Caco-2 (cell line): ENCODE results near the gene DHRS4. TPM values are rescaled to one million over a fixed set of nuclear protein-coding genes. Genes with fewer than 3 reads are reported as not detected.

Experiments used
- BruUV-seq: library from RNA; stranded (reverse); fragments of 400-500 nt; replicated peaks from 2 replicates; lab custom pipeline; 2021; lab: Mats Ljungman, UMichigan
- CTCF ChIA-PET: fragments of 300-600 bp; sonication (Branson Sonifier 250); formaldehyde crosslinking; loops from one replicate; lab custom pipeline; 2022; ENCODE audit warnings: antibody characterized with exemption; lab: Charles Lee
- POLR2A ChIA-PET: fragments of 300-600 bp; sonication (Branson Sonifier 250); formaldehyde crosslinking; loops from one replicate; lab custom pipeline; 2022; ENCODE audit warnings: antibody characterized with exemption; lab: Charles Lee
- DNase-seq, 2 experiments: peaks; one replicate each; pipeline versions ENCODE4 v3.0.0 to v3.0.0-alpha.2; 2020 to 2022
- H3K27me3 ChIP-seq: replicated peaks from 2 replicates; pipeline ENCODE4 v1.6.0; 2011; ENCODE audit warnings: low read length; ENCODE audit not compliant: control insufficient read depth, insufficient read depth
- H3K36me3 ChIP-seq: 2 replicates; pipeline ENCODE4 v1.5.1; 2011; ENCODE audit warnings: low read length; ENCODE audit not compliant: control insufficient read depth, insufficient read depth
- H3K4me1 ChIP-seq: fragments of 250-450 bp; sonication (Bioruptor Pico); 2 replicates; pipeline ENCODE4 v1.5.1; 2020; ENCODE audit warnings: mild to moderate bottlenecking
- H3K4me3 ChIP-seq: 2 replicates; pipeline ENCODE4 v1.5.1; 2011; ENCODE audit warnings: low read depth, mild to moderate bottlenecking, control low read depth, low read length
- H3K9me3 ChIP-seq: fragments of 250-450 bp; sonication (Bioruptor Pico); 2 replicates; pipeline ENCODE4 v1.5.1; 2020; ENCODE audit warnings: mild to moderate bottlenecking, moderate library complexity
- H3K27ac Mint-ChIP-seq: one replicate; pipeline ENCODE4 v1.8.0; 2022; ENCODE audit warnings: mixed read lengths; ENCODE audit not compliant: unreplicated experiment
- H3K27me3 Mint-ChIP-seq: one replicate; pipeline ENCODE4 v1.8.0; 2022; ENCODE audit warnings: mixed read lengths; ENCODE audit not compliant: insufficient read depth, unreplicated experiment
- H3K36me3 Mint-ChIP-seq: one replicate; pipeline ENCODE4 v1.8.0; 2022; ENCODE audit warnings: mild to moderate bottlenecking, mixed read lengths; ENCODE audit not compliant: insufficient read depth, unreplicated experiment
- H3K4me1 Mint-ChIP-seq: one replicate; pipeline ENCODE4 v1.8.0; 2022; ENCODE audit warnings: low read depth, mixed read lengths; ENCODE audit not compliant: unreplicated experiment
- H3K4me3 Mint-ChIP-seq: one replicate; pipeline ENCODE4 v1.8.0; 2022; ENCODE audit warnings: mild to moderate bottlenecking, moderate library complexity, mixed read lengths; ENCODE audit not compliant: unreplicated experiment
- H3K9me3 Mint-ChIP-seq: one replicate; pipeline ENCODE4 v1.8.0; 2022; ENCODE audit warnings: mixed read lengths; ENCODE audit not compliant: unreplicated experiment
- CTCF ChIP-seq, 2 experiments: fragments of 200-600 bp in 1 of 2; IDR thresholded peaks; 1 replicate in 1 of 2; 2 replicates in 1 of 2; pipeline versions ENCODE4 v1.5.1 to v1.8.0; 2011 to 2022; ENCODE audit warnings: antibody characterized with exemption in 1 of 2, control low read depth in 1 of 2, inconsistent platforms in 1 of 2, low read depth in 1 of 2, low read length in 1 of 2, mild to moderate bottlenecking in 1 of 2, moderate library complexity in 1 of 2; ENCODE audit not compliant: insufficient read depth in 1 of 2, severe bottlenecking in 1 of 2, unreplicated experiment in 1 of 2
- intact Hi-C: fragments of 100-400 bp; cut with micrococcal nuclease; formaldehyde crosslinking; loops from one replicate; pipeline ENCODE4 v1.10.0; 2022; ENCODE audit not compliant: unreplicated experiment
- total RNA-seq: library from RNA; stranded (reverse); gene quantifications from 2 replicates; pipeline ENCODE4 v1.2.3, GENCODE V29; 2022

The DHRS4 gene
- total RNA-seq, 1 experiment from 2014 or later = 8.6 TPM

- Histone ChIP-seq H3K27me3 (no peaks in the 10 kb centered on the region), H3K4me1 (peaks cover 5% of the 10 kb centered on the region), H3K9me3 (no peaks in the 10 kb centered on the region), H3K4me3 (no peak overlapping the region), H3K36me3 (no peaks in the 10 kb centered on the region)
- no peak for DNase-seq
- Mint-ChIP-seq H3K36me3 (no peaks in the 10 kb centered on the region), H3K27me3 (peaks cover 2% of the 10 kb centered on the region), H3K9me3 (no peaks in the 10 kb centered on the region), H3K4me3 (no peak overlapping the region), H3K27ac (no peak overlapping the region), H3K4me1 (no peaks in the 10 kb centered on the region)
- intact Hi-C loops = loop anchor here (5.0 kb wide), 1 partner anchor 266 kb away; no protein-coding TSS in a partner anchor
- CTCF ChIA-PET = no interaction called here
- no TSS peak for BruUV-seq
- POLR2A ChIA-PET = no interaction called here
- TF ChIP-seq CTCF (IDR thresholded peaks at IDR 0.05; ENCODE audit: insufficient read depth in 1 of 2, low read depth in 1 of 2, low read length in 1 of 2, severe bottlenecking in 1 of 2, unreplicated experiment in 1 of 2) = no peak
Measured at GRCh38 chr14:23933108-23933741, 20.3 kb upstream of the DHRS4 start.

GRCh38 chr14:23933742-23934128 lies 19.8 kb upstream of the DHRS4 start:
- H3K9me3 ChIP-seq = no peaks in the 10 kb centered on the region
- no peak for DNase-seq
- intact Hi-C loops = loop anchor here (5.0 kb wide), 1 partner anchor 266 kb away; no protein-coding TSS in a partner anchor
- Mint-ChIP-seq H3K4me3 (no peak overlapping the region), H3K27ac (no peak overlapping the region), H3K9me3 (no peaks in the 10 kb centered on the region), H3K36me3 (no peaks in the 10 kb centered on the region), H3K4me1 (no peaks in the 10 kb centered on the region), H3K27me3 (peaks cover 2% of the 10 kb centered on the region)
- no peaks in the 10 kb centered on the region for H3K27me3 ChIP-seq
- no peaks in the 10 kb centered on the region for H3K36me3 ChIP-seq
- peaks cover 5% of the 10 kb centered on the region for H3K4me1 ChIP-seq
- TF ChIP-seq CTCF (IDR thresholded peaks at IDR 0.05; ENCODE audit: insufficient read depth in 1 of 2, low read depth in 1 of 2, low read length in 1 of 2, severe bottlenecking in 1 of 2, unreplicated experiment in 1 of 2) = no peak
- POLR2A ChIA-PET = no interaction called here
- CTCF ChIA-PET = no interaction called here
- no peak overlapping the region for H3K4me3 ChIP-seq
- no TSS peak for BruUV-seq

DNA sequence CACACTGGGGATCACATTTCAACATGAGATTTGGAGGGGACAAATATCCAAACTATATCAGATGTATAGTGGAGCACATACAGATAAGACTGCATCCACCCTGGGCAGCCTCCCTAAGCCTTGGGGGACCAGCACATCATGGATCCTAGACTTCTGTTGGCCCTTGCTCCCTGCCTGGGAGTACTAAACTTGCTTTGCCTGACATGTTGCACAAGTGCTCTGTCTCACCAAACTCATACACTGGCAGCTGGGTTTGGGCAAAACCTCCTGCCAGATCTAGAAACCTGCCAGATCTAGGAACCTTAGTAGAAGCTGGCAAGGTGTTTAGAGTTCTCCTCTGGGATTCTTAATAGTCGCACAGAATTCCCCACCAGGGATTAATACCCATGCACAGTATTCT lies 18.4 kb upstream of the DHRS4 start:
- no peaks in the 10 kb centered on the region for H3K36me3 Mint-ChIP-seq
- no peaks in the 10 kb centered on the region for H3K4me1 Mint-ChIP-seq
- ChIA-PET CTCF (no interaction called here), POLR2A (no interaction called here)
- intact Hi-C loops = no loop called here
- H3K9me3 Mint-ChIP-seq = no peaks in the 10 kb centered on the region
- no peak for TF ChIP-seq CTCF (IDR thresholded peaks at IDR 0.05; ENCODE audit: insufficient read depth in 1 of 2, low read depth in 1 of 2, low read length in 1 of 2, severe bottlenecking in 1 of 2, unreplicated experiment in 1 of 2)
- Histone ChIP-seq H3K4me1 (peaks cover 5% of the 10 kb centered on the region), H3K9me3 (no peaks in the 10 kb centered on the region), H3K36me3 (no peaks in the 10 kb centered on the region), H3K27me3 (no peaks in the 10 kb centered on the region), H3K4me3 (no peak overlapping the region)
- no TSS peak for BruUV-seq
- DNase-seq = no peak
- H3K4me3 Mint-ChIP-seq = no peak overlapping the region
- no peak overlapping the region for H3K27ac Mint-ChIP-seq
- peaks cover 2% of the 10 kb centered on the region for H3K27me3 Mint-ChIP-seq
